MM.1S (cell line): Measurements from ENCODE around the gene YEATS4.
A peak's percentile ranks its signal among the peaks of the same experiment; 100 is the strongest.

ENCODE experiments used
- DNase-seq: peaks from one replicate; pipeline ENCODE4 v3.0.0-alpha.2; 2015
- H2AFZ ChIP-seq: fragments of 300-600 bp; sonication (generic); 2 replicates; pipeline ENCODE4 v1.6.0; 2016; ENCODE audit warnings: antibody characterized with exemption, low read length
- H3F3A ChIP-seq: fragments of 300-600 bp; sonication (generic); 2 replicates; pipeline ENCODE4 v1.6.1; 2016; ENCODE audit warnings: mild to moderate bottlenecking, antibody characterized with exemption, low read length, moderate library complexity, mixed read lengths; ENCODE audit not compliant: insufficient read depth
- H3K27ac ChIP-seq: fragments of 300-600 bp; sonication (generic); 2 replicates; pipeline ENCODE4 v1.5.1; 2016; ENCODE audit warnings: mild to moderate bottlenecking, low read length
- H3K27me3 ChIP-seq: fragments of 300-600 bp; sonication (generic); replicated peaks from 2 replicates; pipeline ENCODE4 v1.6.0; 2016; ENCODE audit warnings: low read length; ENCODE audit not compliant: insufficient read depth
- H3K36me3 ChIP-seq: fragments of 300-600 bp; sonication (generic); replicated peaks from 2 replicates; pipeline ENCODE4 v1.6.1; 2016; ENCODE audit warnings: mild to moderate bottlenecking, low read length, mixed read lengths; ENCODE audit not compliant: insufficient read depth
- H3K4me1 ChIP-seq: fragments of 300-600 bp; sonication (generic); 2 replicates; pipeline ENCODE4 v1.6.1; 2016; ENCODE audit warnings: low read length, mixed read lengths
- H3K4me2 ChIP-seq: fragments of 300-600 bp; sonication (generic); 2 replicates; pipeline ENCODE4 v1.6.0; 2016; ENCODE audit warnings: low read depth, low read length
- H3K4me3 ChIP-seq: fragments of 300-600 bp; sonication (generic); 2 replicates; pipeline ENCODE4 v1.5.1; 2016; ENCODE audit warnings: low read length, mixed read lengths
- H3K79me2 ChIP-seq: fragments of 300-600 bp; sonication (generic); 2 replicates; pipeline ENCODE4 v1.6.1; 2016; ENCODE audit warnings: mixed run types, low read length, mixed read lengths
- H3K9ac ChIP-seq: fragments of 300-600 bp; sonication (generic); 2 replicates; pipeline ENCODE4 v1.6.1; 2016; ENCODE audit warnings: low read length, mixed read lengths
- H3K9me2 ChIP-seq: fragments of 300-600 bp; sonication (generic); replicated peaks from 2 replicates; pipeline ENCODE4 v1.6.1; 2016; ENCODE audit warnings: mild to moderate bottlenecking, low read length, mixed read lengths; ENCODE audit not compliant: insufficient read depth
- H3K9me3 ChIP-seq: fragments of 300-600 bp; sonication (generic); replicated peaks from 2 replicates; pipeline ENCODE4 v1.6.1; 2016; ENCODE audit warnings: mild to moderate bottlenecking, low read length, mixed read lengths; ENCODE audit not compliant: insufficient read depth
- H4K20me1 ChIP-seq: fragments of 300-600 bp; sonication (generic); 2 replicates; pipeline ENCODE4 v1.6.1; 2016; ENCODE audit warnings: mild to moderate bottlenecking, low read length, moderate library complexity, mixed read lengths; ENCODE audit not compliant: insufficient read depth
- EZH2 ChIP-seq: fragments of 300-600 bp; sonication (generic); optimal IDR thresholded peaks from 2 replicates; pipeline ENCODE3; 2017; ENCODE audit warnings: low read depth, mild to moderate bottlenecking, antibody characterized with exemption, low read length, mixed read lengths
- EZH2phosphoT487 ChIP-seq: fragments of 300-600 bp; sonication (generic); IDR thresholded peaks from 2 replicates; pipeline ENCODE4 v1.6.1; 2018; ENCODE audit warnings: antibody characterized with exemption, low read length
- TF ChIP-seq, protein P1 (sequence below): fragments of 300-600 bp; sonication (generic); IDR thresholded peaks from 2 replicates; pipeline ENCODE4 v1.5.1; 2016; ENCODE audit warnings: antibody characterized with exemption, low read length, mixed read lengths

Gene YEATS4

DNA sequence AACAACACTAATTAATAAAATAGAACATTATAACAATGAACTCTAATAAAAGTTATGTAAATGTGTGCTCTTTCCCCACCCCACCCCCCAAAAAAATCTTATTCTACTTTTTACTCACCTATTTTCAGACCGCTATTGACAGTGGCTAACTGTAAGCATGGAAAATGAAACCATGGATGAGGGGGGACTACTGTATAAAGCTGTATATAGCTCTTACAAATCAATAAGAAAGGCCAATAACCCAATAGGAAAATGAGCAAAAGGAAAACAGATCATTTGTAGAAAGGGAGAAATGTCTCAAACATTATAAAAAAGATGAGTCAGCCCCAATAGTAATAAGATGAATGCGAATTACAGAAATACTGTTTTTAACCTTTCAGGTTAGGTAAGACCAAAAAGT is 27.4 kb downstream of the YEATS4 start:
- Histone ChIP-seq H3K79me2 (peaks cover 17% of the 10 kb centered on the region), H3K27ac (no peak overlapping the region), H3K36me3 (no peaks in the 10 kb centered on the region), H3K4me2 (no peak overlapping the region), H4K20me1 (no peaks in the 10 kb centered on the region), H3K9me2 (no peaks in the 10 kb centered on the region), H3F3A (no peaks in the 10 kb centered on the region), H3K4me1 (no peaks in the 10 kb centered on the region), H3K9ac (no peak overlapping the region), H3K27me3 (no peaks in the 10 kb centered on the region), H3K4me3 (no peak overlapping the region), H2AFZ (no peak overlapping the region), H3K9me3 (no peaks in the 10 kb centered on the region)
- DNase-seq: no peak
- TF ChIP-seq EZH2phosphoT487 (no peak), EZH2 (no peak)
- TF ChIP-seq, protein P1, sequence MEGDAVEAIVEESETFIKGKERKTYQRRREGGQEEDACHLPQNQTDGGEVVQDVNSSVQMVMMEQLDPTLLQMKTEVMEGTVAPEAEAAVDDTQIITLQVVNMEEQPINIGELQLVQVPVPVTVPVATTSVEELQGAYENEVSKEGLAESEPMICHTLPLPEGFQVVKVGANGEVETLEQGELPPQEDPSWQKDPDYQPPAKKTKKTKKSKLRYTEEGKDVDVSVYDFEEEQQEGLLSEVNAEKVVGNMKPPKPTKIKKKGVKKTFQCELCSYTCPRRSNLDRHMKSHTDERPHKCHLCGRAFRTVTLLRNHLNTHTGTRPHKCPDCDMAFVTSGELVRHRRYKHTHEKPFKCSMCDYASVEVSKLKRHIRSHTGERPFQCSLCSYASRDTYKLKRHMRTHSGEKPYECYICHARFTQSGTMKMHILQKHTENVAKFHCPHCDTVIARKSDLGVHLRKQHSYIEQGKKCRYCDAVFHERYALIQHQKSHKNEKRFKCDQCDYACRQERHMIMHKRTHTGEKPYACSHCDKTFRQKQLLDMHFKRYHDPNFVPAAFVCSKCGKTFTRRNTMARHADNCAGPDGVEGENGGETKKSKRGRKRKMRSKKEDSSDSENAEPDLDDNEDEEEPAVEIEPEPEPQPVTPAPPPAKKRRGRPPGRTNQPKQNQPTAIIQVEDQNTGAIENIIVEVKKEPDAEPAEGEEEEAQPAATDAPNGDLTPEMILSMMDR: no peak

DNA sequence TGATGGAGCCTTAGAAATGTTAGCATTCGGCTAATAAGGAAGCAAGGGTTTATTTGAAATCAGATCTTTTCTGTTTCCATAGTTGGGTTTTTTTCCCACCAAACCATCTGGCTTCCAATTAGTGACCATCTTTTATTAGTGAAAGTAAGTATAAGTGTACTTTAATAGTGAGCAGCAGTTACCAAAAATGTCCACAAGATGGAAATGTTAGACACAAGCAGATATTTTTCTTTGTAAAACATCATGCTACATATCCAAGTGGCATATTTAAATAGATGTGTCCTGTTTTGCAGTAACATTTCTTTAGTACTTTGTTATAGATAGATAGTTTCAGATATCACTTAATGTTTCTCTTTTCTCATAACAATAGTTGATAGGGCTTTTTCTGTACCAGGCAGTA is 28.8 kb downstream of the YEATS4 start:
- TF ChIP-seq, protein P1: peak; percentile 43
- no peak for TF ChIP-seq EZH2phosphoT487
- H3K4me2 ChIP-seq: no peak overlapping the region

DNA sequence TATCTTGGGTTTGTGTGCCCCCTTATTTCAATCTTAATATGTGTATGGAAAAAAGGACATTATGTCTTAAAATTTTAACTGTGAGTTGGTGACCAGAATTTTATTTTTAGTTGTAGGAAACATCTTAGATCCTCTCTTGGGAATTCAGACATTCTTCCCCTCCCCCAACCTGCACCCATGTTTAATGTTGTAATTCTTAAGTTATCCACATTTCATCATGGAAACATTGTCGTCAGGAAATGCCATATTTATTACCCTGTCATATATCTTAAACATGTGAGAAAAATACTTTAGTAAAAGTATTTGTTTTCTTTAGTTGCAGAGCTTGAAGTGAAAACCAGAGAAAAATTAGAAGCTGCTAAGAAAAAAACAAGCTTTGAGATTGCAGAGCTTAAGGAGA is 30.3 kb downstream of the YEATS4 start:
- no peak overlapping the region for H2AFZ ChIP-seq
- no peak overlapping the region for H3K4me3 ChIP-seq
- no peaks in the 10 kb centered on the region for H3K9me2 ChIP-seq
- no peak overlapping the region for H3K4me2 ChIP-seq
- H3K9ac ChIP-seq: no peak overlapping the region
- H3F3A ChIP-seq: no peaks in the 10 kb centered on the region
- TF ChIP-seq EZH2phosphoT487: no peak
- no peak for TF ChIP-seq EZH2
- TF ChIP-seq, protein P1: no peak
- DNase-seq: no peak
- no peaks in the 10 kb centered on the region for H3K9me3 ChIP-seq
- no peaks in the 10 kb centered on the region for H3K27me3 ChIP-seq
- peaks cover 4% of the 10 kb centered on the region; the same call in 1 of the 2 replicates for H3K79me2 ChIP-seq
- H3K27ac ChIP-seq: no peak overlapping the region
- H3K36me3 ChIP-seq: no peaks in the 10 kb centered on the region
- H3K4me1 ChIP-seq: no peaks in the 10 kb centered on the region
- no peaks in the 10 kb centered on the region for H4K20me1 ChIP-seq

More for the DNA sequence above, 28.8 kb downstream of the YEATS4 start:
- Histone ChIP-seq H3K9ac (no peak overlapping the region), H2AFZ (no peak overlapping the region), H3K36me3 (no peaks in the 10 kb centered on the region), H3K79me2 (peaks cover 8% of the 10 kb centered on the region; the same call in 1 of the 2 replicates), H3F3A (no peaks in the 10 kb centered on the region), H3K4me1 (no peaks in the 10 kb centered on the region), H3K27me3 (no peaks in the 10 kb centered on the region), H3K9me2 (no peaks in the 10 kb centered on the region), H4K20me1 (no peaks in the 10 kb centered on the region), H3K9me3 (no peaks in the 10 kb centered on the region), H3K27ac (no peak overlapping the region), H3K4me3 (no peak overlapping the region)
- DNase-seq: peak; percentile 39
